Lung (tissue), 12 donors: ENCODE measurements around the gene SLC37A1. TPM values are rescaled to one million over a fixed set of nuclear protein-coding genes. Genes with fewer than 3 reads are reported as not detected.

Experiments
- ATAC-seq: fragments of 200-7000 bp; cut with Tn5 transposase; one replicate; pipeline ENCODE4 v1.9.1; 2020; ENCODE audit warnings: moderate number of reproducible peaks; ENCODE audit not compliant: insufficient read depth, low FRiP score
- DNase-seq, 3 donors: peaks; one replicate each; pipeline ENCODE4 v3.0.0-alpha.2; 2013 to 2017
- H3K27ac ChIP-seq, 2 donors: one replicate each; pipeline ENCODE4 v1.5.1; 2013; ENCODE audit warnings: mild to moderate bottlenecking in 2 of 2, moderate library complexity in 2 of 2, control low read depth in 1 of 2, inconsistent platforms in 1 of 2, low read depth in 1 of 2, low read length in 1 of 2
- H3K27me3 ChIP-seq, 3 donors: one replicate each; pipeline ENCODE4 v1.5.1; 2013; ENCODE audit warnings: low read length in 2 of 3; ENCODE audit not compliant: control insufficient read depth in 3 of 3, insufficient read depth in 3 of 3
- H3K36me3 ChIP-seq, 4 donors: one replicate each; pipeline ENCODE4 v1.5.1; 2013; ENCODE audit warnings: low read length in 4 of 4, mild to moderate bottlenecking in 1 of 4, moderate library complexity in 1 of 4; ENCODE audit not compliant: control insufficient read depth in 4 of 4, insufficient read depth in 4 of 4
- H3K4me1 ChIP-seq, 5 donors: one replicate each; pipeline ENCODE4 v1.5.1; 2013; ENCODE audit warnings: low read length in 5 of 5, mild to moderate bottlenecking in 2 of 5, moderate library complexity in 1 of 5; ENCODE audit not compliant: control insufficient read depth in 5 of 5, insufficient read depth in 5 of 5
- H3K4me3 ChIP-seq: one replicate; pipeline ENCODE4 v1.5.1; 2013; ENCODE audit warnings: mild to moderate bottlenecking, control low read depth, moderate library complexity
- H3K9ac ChIP-seq, 2 donors: one replicate each; pipeline ENCODE4 v1.5.1; 2013; ENCODE audit warnings: low read length in 2 of 2, control low read depth in 1 of 2; ENCODE audit not compliant: insufficient read depth in 1 of 2
- H3K9me3 ChIP-seq, 4 donors: one replicate each; pipeline ENCODE4 v1.5.1; 2013; ENCODE audit warnings: low read length in 3 of 4, mild to moderate bottlenecking in 1 of 4, moderate library complexity in 1 of 4; ENCODE audit not compliant: control insufficient read depth in 4 of 4, insufficient read depth in 3 of 4
- WGBS, 2 donors: extraction: QIAGEN DNeasy Blood & Tissue Kit; methylation state at CpG; one replicate each; pipeline ENCODE4 v1.1.7; 2013; 5-methylcytosine and 5-hydroxymethylcytosine counted together
- polyA plus RNA-seq, 2 donors: library from polyadenylated mRNA; stranded (reverse); fragments of 200-250 nt; gene quantifications; one replicate each; pipeline ENCODE4 v1.2.1, GENCODE V29; 2013
- total RNA-seq, 2 donors: library from RNA; depleted of rRNA in 1 of 2; stranded (reverse); fragments of >200 nt in 1 of 2; gene quantifications; one replicate each; pipeline ENCODE4 v1.2.1, GENCODE V29; 2014 to 2021
- TF ChIP-seq, protein P1 (sequence below): IDR thresholded peaks from 2 replicates; pipeline ENCODE4 v1.5.1; 2012; ENCODE audit warnings: mild to moderate bottlenecking; ENCODE audit errors: control extremely low read depth, extremely low read depth
- donor health status: control.
- donor health status: control.
- donor health status: Bipolar disorder and iron deficiency.
- donor health status: healthy.
- donor health status: DM: yes; HTN: yes; CAD: no.

The SLC37A1 gene
- total and polyA plus RNA-seq, 4 donors: 13.3 to 29.5 (median 19.6) TPM

DNA sequence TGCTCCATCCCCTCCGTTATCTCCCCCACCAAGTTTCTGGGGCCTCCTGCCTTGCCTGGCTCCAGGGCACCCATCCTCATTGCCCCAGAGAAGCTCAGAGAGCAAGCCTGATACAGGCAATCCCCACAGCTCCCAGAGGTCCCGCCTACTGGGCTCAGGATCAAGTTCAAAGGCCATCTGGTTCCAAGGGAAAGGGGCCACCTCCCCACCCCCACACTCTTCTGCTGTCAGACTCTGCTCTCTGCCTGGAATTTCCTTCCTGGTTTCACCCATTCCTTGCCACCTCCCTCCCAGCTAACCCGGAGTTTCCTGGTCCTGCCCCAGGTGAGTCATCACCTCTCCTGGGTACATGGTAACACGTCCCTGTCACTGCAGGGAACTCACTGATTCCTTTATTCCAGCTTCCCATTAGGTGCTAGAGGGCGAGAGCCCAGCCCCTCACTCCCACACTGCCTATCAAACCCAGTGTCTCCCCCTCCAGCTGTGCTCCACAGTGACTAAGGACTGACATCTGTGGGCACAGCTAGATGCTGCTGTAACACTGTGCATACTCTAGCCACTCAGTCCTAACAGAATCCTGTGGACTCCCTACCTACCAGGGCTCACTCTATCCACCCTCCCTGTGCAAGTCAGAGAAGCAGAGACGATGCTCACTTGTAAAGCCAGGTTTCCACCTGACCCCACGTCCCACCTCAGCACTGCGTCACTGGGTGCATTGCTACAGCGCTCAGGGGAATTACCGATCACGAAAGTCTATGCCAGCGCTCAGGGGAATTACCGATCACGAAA, 39.4 kb upstream of the SLC37A1 start:
- H3K27me3 ChIP-seq: no peaks in the 10 kb centered on the region
- H3K9ac ChIP-seq: no peak overlapping the region
- no peaks in the 10 kb centered on the region for H3K9me3 ChIP-seq
- no peak overlapping the region for H3K4me3 ChIP-seq
- ATAC-seq: peak; percentile 77
- no peaks in the 10 kb centered on the region for H3K36me3 ChIP-seq
- WGBS, 2 donors: 74 to 83% methylated on average over 14 of the region's 14 CpGs
- peak overlapping the region in 1 of 2 donors; percentile 26 for H3K27ac ChIP-seq
- H3K4me1 ChIP-seq: peaks cover 0 to 2% (median 0%) of the 10 kb centered on the region in 5 donors
- TF ChIP-seq, protein P1, sequence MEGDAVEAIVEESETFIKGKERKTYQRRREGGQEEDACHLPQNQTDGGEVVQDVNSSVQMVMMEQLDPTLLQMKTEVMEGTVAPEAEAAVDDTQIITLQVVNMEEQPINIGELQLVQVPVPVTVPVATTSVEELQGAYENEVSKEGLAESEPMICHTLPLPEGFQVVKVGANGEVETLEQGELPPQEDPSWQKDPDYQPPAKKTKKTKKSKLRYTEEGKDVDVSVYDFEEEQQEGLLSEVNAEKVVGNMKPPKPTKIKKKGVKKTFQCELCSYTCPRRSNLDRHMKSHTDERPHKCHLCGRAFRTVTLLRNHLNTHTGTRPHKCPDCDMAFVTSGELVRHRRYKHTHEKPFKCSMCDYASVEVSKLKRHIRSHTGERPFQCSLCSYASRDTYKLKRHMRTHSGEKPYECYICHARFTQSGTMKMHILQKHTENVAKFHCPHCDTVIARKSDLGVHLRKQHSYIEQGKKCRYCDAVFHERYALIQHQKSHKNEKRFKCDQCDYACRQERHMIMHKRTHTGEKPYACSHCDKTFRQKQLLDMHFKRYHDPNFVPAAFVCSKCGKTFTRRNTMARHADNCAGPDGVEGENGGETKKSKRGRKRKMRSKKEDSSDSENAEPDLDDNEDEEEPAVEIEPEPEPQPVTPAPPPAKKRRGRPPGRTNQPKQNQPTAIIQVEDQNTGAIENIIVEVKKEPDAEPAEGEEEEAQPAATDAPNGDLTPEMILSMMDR: no peak
- no peak for DNase-seq

DNA sequence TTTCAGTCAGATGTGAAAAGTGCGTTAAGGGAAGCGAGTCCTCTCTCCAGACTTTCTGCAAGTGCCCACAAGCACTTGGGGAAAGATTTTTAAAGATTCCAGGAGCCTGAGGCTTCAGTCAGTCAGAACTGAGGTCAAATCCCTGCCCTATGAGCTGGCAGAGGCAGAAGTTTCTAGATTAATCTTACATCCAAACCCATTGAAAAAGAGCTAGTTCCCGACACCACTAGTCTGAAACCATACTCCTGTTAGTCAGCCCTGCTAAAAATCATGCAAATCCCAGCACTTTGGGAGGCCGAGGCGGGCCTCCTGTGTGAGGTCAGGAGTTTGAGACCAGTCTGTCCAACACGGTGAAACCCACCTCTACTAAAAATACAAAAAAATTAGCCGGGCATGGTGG, 38.6 kb upstream of the SLC37A1 start:
- Histone ChIP-seq H3K9me3 (no peaks in the 10 kb centered on the region), H3K36me3 (no peaks in the 10 kb centered on the region), H3K4me1 (peaks cover 0 to 2% (median 0%) of the 10 kb centered on the region in 5 donors), H3K27ac (no peak overlapping the region), H3K9ac (no peak overlapping the region), H3K27me3 (no peaks in the 10 kb centered on the region), H3K4me3 (no peak overlapping the region)
- DNase-seq (no peak), ATAC-seq (no peak)
- TF ChIP-seq, protein P1: no peak
- 92 to 95% methylated on average over 7 of the region's 7 CpGs for WGBS, 2 donors

DNA sequence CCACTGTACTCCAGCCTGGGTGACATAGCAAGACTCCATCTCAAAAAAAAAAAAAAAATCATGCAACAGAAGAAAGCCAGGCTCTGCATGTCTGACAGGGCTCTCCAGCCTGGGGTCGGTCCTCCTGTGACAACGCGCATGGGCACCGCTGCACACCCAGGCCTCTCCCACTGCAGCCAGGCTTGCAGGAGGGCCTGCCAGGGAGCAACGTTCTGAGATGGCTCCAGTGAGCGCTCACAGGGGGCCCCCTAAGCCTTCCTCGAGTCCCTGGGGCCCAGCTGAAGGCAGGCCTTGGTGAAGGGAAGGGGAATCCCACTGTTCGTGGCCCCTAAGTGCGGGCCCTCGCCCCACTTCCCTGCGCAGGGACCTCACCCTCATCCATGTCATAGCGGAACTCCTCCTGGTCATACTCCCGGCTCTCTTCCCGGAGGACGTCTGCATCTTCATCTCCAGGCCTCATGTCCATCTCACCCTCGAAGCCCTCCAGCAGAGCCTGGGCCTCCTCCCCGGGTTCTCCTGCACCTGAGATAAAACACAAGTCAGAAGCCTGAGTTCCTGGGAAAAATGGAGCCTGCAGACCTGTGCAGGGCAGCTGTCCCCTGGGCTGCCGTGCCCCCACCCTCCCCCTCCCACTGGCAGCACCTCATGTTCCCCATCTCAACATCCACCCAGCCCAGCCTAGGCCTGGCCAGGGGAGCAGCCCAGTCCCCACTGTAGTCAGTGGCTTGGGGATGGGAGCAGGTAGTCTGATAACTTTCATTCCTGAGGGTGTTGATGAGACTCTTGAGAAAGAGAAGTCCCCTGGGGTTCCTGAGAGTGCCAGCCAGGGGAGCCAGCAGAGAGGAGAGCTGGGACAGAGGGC, 37.9 kb upstream of the SLC37A1 start:
- no peaks in the 10 kb centered on the region for H3K36me3 ChIP-seq
- no peaks in the 10 kb centered on the region for H3K9me3 ChIP-seq
- H3K4me1 ChIP-seq: peaks cover 0 to 2% (median 0%) of the 10 kb centered on the region in 5 donors
- TF ChIP-seq, protein P1: no peak
- ATAC-seq: no peak
- 91 to 92% methylated on average over 18 of the region's 18 CpGs for WGBS, 2 donors
- H3K27ac ChIP-seq: no peak overlapping the region
- no peaks in the 10 kb centered on the region for H3K27me3 ChIP-seq
- H3K4me3 ChIP-seq: no peak overlapping the region
- no peak for DNase-seq
- H3K9ac ChIP-seq: no peak overlapping the region
